Epithelial cell of esophagus (primary cell): ENCODE measurements around the gene HBS1L.

Experiments
- DNase-seq: peaks from one replicate; pipeline ENCODE4 v3.0.0; 2010; ENCODE audit warnings: low read depth
- H3K4me3 ChIP-seq: 2 replicates; pipeline ENCODE4 v1.5.1; 2011; ENCODE audit warnings: mild to moderate bottlenecking, low read length, control low read depth
- CTCF ChIP-seq: IDR thresholded peaks from 2 replicates; pipeline ENCODE4 v1.5.1; 2011; ENCODE audit warnings: low read depth, mild to moderate bottlenecking, low read length, control low read depth, inconsistent platforms; ENCODE audit not compliant: insufficient read depth; ENCODE audit errors: missing control alignments

HBS1L gene

GRCh38 chr6:134982161-134982560 lies 72.5 kb downstream of the HBS1L start:
- no peak overlapping the region for H3K4me3 ChIP-seq
- no peak for DNase-seq
- TF ChIP-seq CTCF = no peak

GRCh38 chr6:134980846-134981245 lies 73.8 kb downstream of the HBS1L start:
- no peak overlapping the region for H3K4me3 ChIP-seq
- no peak for DNase-seq
- no peak for TF ChIP-seq CTCF

GRCh38 chr6:134979142-134979541 lies 75.5 kb downstream of the HBS1L start:
- DNase-seq = no peak
- H3K4me3 ChIP-seq = no peak overlapping the region
- TF ChIP-seq CTCF = no peak

GRCh38 chr6:134974370-134974769 lies 80.3 kb downstream of the HBS1L start:
- no peak overlapping the region for H3K4me3 ChIP-seq
- no peak for DNase-seq
- no peak for TF ChIP-seq CTCF

- DNase-seq = no peak
- TF ChIP-seq CTCF = no peak
- no peak overlapping the region for H3K4me3 ChIP-seq
Measured at GRCh38 chr6:134967711-134968110, 86.9 kb downstream of the HBS1L start.

- TF ChIP-seq CTCF = no peak
- no peak overlapping the region for H3K4me3 ChIP-seq
- no peak for DNase-seq
Measured at GRCh38 chr6:134964451-134965203, 90.0 kb downstream of the HBS1L start.

GRCh38 chr6:134962421-134962820 lies 92.2 kb downstream of the HBS1L start:
- TF ChIP-seq CTCF = no peak
- H3K4me3 ChIP-seq = no peak overlapping the region
- peak; percentile 61 for DNase-seq
